Measurements from ENCODE around the gene SNAPIN.

The SNAPIN gene, protein sequence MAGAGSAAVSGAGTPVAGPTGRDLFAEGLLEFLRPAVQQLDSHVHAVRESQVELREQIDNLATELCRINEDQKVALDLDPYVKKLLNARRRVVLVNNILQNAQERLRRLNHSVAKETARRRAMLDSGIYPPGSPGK

DNA sequence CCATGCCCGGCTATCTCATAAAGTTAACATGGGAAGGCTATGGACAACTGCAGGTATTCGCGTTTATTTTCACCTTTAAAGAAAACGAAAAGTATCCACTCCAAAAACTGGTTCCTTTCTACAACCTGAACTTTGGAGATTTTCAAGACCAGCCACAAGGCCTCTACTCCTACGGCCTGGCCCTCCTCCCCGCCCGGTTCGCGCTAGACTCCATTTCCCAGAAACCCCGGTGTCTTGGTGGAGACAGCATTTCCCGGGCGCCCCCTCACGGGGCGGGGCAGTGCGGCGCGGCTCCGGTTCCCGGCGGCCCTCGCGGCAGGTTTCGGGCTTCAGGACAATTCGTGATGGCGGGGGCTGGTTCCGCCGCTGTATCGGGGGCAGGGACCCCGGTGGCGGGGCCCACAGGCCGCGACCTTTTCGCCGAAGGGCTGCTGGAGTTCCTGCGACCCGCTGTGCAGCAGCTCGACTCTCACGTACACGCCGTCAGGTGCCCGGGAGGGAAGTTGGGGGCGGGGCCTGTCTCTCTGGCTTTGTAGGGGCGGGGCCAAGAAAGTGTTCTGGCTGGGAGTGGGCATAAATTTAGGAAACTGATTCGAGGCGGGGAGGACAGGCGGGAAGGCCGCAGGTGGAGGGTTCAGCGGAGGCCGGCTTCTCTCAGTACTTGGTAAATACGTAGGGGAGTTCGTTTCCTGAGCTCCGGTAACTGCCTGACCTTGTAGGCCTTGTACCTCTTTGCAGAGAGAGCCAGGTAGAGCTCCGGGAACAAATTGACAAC is at the start of gene SNAPIN:
Gene SNAPIN, plus strand, starts transcription at position 304 of the 775 bp plus-strand sequence. Its CDS starts 41 bp downstream, at position 345.
- peak; percentile 83 for DNase-seq (ENCODE audit: low spot score)

DNA sequence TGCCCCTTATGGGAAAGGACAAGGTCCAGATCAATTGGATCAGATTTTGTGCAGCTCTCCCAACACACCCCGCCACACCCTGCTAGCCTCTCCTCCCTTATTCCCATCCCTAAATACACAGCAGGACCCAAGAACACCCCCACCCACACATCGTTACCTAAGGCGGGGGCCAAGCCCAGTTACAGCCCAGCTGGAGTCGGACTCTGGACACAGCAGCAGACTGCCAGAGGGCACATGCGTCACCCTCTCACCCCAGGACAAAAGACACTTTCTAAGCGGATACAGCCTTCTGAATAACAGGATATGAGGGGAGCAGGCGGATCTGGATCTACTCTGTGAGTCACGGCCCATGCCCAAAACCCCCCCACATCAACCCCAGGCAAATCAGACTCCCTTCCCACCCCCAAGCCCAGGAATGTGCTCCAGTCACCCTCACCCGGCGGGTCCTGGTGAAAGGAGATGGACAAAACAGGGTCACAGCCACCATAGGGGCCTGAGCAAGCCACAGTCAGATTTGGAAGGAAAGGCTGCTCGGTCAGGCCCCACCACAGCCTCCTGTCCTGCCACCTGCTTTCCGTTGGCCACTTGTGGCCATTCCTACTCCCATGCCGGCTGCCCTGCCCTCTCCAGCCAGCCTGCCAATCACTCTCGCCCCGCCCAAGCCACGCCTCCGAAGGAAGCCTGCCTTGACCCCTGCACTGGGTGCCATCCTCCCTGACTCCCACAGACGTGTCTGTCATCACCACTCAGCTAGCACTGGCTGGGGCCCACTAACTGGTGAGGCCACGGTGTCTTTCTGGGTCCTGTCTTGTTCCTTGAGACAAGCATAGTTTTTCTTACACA is 49.5 kb upstream of the SNAPIN start:
- peak; percentile 96 for DNase-seq (ENCODE audit: low spot score)

DNA sequence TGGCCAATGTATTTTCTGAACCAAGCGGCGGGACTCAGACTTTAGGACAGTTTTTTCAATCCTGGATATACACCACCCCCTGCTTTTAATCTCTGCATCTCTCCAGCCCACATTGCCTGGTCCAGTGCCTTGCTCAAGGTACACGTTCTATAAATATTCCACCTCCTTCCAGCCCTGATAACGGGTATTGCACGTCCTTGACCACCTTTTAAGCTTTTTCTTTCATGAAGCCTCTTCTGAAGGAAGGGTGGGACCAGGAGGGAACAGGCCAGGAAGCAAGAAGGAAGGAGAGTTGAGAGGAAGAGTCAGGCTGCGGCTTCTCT is 49.0 kb upstream of the SNAPIN start:
- DNase-seq (ENCODE audit: low spot score): no peak

DNA sequence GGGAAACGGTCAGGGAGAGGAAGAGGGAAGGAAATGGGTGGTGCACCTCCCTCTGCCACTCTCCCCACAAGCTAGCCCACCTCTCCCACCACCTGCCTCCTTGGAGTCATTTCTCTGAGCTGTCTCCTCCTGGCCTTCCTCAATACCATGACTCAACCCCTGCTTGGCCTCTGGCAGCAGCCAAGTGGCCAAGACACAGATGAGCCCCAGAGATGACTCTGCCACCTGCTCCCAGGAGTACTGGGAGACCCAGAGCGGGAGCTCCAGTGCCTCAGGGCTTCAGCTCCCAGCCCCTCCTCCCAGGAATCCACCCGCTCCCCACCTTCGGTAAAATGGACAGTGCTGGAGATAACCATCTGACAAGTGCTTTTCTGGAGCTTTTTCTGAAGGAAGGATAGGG is 48.2 kb upstream of the SNAPIN start:
- DNase-seq (ENCODE audit: low spot score): peak; percentile 38

DNA sequence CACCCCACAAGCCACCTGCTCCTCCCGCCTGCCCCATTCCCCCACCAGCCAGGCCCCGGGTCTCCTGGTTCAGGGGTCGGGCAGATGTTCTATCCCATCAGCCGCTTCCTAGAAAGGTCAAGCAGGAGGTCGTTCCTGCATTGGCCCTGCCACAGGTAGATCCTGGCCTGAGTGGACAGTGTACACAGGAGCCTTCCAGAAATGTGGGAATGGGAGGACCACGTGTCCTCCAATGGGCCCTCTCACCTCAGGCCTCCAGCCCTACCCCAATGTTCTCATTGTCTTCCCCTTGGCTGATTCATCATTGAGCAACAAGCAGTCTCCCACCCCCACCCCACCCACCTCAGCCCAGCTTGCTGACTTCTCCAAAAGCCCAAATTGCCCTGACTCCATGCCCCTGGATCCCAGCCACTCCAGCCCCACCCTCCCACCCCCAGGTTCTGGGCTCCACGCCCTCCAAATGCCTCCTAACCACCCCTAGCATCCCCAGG is 47.6 kb upstream of the SNAPIN start:
- DNase-seq (ENCODE audit: low spot score): peak; percentile 79

DNA sequence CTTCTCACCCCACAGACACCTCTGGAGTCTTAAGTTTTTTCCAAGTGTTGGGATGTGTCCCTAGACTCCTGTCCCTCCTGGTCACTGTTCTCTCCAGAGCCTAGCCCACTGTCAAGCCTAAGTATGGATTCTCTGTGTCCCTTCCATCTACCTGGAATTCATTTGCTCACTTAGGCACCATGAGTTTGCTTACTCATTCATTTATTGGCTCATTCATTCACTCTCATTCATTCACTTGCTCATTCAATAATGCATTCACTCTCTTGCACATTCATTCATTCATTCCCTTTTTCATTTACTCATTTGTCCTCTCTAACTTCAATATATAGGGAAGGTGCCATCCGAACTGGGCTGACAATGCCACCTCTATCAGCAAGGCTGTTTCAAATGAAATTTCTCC is 47.1 kb upstream of the SNAPIN start:
- peak; percentile 53 for DNase-seq (ENCODE audit: low spot score)

DNA sequence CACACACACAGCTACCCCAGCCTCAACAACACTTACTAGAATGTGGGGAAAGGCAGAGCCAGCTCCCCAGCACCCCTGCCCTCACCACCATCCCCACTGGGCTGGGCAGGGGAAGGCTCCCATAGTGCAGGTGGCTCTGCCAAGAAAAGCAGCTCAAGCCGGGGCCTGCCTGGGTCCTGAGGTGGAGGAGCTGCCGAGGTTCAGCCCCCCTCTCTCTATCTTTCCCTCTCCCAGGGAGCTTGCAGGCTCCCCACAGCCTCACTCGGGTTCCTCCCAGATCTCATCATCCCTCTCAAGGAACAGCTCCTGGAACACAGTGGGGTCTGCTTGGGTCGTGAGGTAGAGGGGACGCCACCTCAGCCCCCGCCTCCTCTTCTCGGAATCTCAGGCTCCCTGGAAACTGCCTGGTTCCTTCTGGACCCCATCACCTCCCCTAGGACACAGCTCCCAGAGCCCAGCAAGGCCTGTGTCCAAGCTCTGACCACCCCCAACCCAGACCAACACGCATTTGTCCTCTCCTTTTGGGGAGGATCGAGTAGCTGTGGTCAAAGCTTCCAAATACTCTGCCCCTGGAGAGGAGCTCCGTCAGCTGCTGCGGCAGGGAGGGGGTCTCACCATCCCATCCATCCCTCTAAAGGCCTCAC is 46.3 kb upstream of the SNAPIN start:
- DNase-seq (ENCODE audit: low spot score): no peak

DNA sequence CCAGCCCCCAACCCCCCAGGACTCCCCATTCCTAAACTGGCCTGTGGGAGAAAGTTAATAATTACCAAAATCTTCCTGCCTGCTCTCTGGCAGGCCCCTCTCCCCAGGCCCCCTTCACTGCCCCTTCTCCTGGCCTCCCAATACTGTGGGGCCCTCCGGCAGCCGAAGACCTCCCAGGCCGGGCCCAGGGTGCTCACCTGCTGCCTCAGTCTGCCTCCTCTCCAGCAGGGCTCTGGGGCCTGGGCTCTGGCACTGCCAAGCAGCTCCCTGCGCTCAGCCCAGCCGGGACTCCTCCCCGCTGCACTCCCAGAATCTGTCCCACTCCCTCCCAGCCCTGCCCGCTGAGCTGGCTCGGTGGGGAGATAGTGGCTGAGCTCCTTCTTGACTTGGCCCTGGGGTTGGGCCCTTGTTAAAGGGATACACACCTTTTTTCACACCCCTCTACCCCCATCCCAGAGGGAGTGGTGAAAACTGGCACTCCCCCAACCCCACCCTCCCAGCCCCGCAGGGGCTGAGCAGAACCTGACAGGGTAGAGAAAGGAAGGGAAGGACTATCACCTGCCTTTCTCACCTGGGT is 45.7 kb upstream of the SNAPIN start, which contains the start of gene S100A16:
Gene S100A16, minus strand, starts transcription at position 383 of the 577 bp plus-strand sequence. CDS start 4,986 bp downstream, outside the sequence.
- peak; percentile 81 for DNase-seq (ENCODE audit: low spot score)

DNA sequence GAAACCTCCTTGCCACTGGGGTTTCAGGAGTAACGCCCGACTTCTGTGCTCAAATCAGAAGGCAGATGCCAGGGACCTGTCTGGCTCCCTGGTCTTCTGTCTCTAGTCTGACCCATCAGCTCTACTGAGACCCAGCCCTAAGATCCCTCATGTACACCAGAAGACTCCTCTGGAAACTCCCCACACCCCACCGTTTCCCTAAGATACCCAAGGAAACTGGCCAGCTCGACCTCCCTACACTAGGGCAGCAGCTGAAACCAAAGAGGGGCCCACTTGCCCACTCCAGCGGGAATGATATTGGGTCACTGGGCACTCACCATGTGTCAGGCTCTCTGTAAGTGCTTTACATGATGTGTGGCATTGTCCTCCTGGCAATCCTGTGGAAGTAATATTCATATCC is 45.1 kb upstream of the SNAPIN start:
- no peak for DNase-seq (ENCODE audit: low spot score)

DNA sequence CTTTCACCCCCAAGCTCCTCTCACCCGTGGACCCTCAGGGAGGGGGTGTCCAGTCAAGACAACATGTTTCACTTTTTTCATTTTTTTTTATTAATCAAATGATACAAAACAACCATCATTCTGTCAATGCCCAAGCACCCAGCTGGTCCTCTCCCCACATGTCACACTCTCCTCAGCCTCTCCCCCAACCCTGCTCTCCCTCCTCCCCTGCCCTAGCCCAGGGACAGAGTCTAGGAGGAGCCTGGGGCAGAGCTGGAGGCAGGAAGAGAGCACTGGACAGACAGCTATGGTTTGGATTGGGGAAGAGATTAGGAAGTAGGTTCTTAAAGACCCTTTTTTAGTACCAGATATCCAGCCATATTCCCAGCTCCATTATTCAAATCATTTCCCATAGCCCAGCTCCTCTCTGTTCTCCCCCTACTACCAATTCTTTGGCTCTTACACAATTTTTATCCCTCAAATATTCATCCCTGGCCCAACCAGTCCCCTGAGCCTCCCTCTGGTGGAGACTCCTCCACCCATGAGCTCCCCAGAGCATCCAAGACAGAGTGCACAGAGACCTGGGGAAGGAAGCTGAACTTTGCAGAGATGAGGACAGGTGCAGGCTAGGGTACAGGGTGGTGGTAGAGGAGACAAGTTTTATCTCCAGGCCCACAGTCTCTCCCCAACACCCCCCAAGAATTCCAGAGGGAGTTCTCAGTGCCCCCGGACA is 44.2 kb upstream of the SNAPIN start:
- DNase-seq (ENCODE audit: low spot score): no peak

DNA sequence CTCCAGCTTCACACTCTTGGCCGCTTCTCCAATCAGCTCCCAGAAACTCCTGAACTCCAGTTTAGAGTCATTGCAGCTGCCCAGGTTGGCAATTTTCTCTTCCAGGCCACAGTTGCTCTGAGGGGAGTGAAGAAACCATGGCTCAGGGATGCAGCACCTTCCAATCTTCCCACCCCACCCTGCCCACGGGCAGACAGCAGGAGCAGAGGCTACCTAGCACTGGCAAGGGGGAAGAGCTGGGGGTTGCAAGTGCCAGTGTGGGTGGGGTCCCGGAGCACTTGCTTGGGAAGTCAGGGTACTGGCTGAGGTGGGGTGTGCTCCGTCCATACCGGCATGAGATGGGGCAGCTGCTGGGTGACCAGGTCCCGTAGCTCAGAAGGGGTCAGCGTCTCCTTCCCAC is 43.6 kb upstream of the SNAPIN start:
- DNase-seq (ENCODE audit: low spot score): no peak

DNA sequence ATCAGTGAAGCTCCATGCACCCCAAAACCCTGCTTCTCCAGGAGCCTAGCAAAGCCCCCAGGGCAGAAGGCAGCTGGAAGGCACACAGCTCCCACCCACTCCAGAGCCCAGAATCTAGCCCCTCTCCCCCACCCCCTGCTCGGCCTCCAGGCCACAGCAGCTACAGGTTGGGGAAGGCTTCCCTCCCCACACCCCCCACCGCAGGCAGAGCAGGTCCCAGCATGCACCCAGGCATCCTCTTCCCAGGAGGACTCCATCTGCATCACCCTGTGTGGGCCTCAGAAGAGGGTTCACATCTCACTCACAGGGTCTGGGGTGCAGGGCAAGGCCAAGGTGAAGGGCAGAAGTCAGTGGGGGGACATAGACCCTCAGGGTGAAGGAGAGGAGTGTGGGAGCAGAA is 43.1 kb upstream of the SNAPIN start:
- no peak for DNase-seq (ENCODE audit: low spot score)

DNA sequence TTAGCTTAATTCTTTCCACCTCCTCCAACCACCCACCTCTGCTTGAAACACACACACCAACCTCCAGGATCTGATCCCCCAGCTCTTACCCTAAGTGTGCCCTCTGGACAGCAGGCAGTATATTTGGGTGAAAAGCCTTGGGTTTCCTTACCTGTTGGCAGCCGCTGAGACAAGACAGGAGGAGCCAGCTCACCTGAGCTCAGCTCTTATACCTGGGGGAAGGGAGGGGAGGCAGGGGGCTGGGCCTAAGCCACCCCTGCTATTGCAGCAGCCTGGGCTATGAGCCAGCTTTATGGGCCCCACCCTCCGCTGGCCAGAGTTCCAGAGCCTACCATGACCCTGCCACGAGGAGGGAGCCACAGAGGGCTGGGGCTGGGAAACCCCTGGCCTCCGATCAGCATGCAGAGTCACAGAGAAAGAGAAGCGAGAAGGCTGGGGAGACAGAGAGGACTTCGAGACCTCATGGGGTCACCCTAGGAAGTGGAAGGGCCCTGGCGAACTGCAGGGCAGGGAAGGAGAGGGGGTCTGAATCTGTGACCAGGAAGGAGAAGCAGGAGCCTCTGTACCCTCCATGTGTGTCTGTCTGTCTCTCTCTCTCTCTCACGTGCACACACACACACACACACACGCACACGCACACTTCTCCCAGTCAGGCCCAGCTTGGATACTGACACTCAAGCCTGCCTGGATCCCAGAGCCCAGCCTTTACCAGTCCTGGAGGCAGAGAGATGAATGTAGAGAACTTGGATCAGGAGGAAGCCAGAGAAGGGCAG is 42.2 kb upstream of the SNAPIN start, which contains the start of gene S100A14:
Gene S100A14, minus strand, starts transcription at position 182 of the 773 bp plus-strand sequence. CDS start 467 bp downstream, outside the sequence.
- no peak for DNase-seq (ENCODE audit: low spot score)

DNA sequence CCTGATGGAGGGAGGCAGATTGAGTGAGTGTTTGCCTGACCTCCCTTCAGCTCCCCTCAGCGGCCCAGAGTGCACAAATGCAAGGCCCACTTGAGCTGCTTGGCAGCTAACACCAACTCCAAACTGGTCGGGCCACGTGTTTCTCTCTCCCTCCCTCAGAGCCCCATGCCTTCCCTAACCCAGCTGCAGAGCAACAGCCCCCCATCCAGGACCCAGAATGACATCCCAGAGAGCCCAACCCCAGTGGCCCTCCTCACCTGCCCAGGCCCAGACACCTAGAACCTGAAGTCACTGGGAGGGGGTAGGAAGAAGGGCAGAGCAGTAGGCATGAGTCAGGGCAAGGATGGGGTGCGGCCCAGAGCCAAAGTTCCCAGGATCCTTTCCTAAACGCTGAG is 41.6 kb upstream of the SNAPIN start:
- DNase-seq (ENCODE audit: low spot score): no peak

DNA sequence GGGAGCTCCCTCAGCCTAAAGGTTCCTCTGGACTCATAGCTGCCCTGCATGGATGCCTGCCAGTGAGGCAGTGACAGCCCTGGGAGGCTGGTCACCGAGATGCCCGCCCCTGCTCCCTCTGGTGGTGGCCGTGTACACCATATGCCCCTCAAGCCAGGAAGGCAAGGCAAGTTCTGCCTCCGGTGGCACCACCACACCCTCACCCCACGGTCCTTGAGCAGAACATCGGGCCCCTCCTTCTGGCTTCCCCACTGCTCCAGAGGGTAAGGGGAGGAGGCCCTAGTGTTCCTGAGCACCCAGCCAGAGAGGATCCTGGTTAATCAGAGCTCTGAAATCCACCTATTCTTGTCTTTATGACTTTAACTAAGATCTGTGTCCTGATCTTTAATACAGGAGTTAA is 40.8 kb upstream of the SNAPIN start:
- DNase-seq (ENCODE audit: low spot score): no peak

DNA sequence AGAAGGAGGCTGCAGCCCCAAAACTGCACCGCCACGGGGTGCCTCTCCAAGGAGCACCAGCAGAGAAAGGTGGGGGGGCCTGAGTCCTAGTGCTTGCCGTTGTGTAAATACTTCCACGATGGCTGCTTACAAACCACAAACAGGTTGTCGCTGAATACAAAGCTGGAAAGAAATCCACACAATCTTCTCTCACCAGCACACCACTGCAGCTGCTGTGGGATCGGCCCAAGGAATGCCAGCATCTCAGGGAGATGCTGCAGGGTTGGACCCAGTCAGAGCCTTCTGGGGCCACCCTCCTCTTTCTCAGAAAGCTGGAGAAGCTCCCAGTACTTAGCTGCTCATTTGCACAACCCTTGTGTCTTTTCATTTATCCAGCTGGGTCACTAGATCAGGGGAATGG is 39.3 kb upstream of the SNAPIN start:
- no peak for DNase-seq (ENCODE audit: low spot score)

DNA sequence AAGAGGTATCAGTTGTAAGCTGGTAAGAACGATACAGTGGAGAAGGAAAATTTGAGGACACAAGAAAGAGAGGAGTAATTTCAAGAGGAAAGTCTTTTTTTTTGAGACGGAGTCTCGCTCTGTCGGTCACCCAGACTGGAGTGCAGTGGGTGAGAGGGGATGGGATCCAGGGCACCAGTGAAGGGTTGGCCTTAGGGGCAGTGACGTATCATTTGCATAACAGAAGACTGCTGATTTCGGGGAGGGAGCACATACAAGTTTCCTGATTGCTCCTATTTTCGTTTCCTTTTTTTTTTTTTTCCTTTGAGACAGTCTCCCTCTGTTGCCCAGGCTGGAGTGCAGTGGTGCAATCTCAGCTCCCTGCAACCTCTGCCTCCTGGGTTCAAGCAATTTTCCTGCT is 35.4 kb upstream of the SNAPIN start:
- no peak for DNase-seq (ENCODE audit: low spot score)

DNA sequence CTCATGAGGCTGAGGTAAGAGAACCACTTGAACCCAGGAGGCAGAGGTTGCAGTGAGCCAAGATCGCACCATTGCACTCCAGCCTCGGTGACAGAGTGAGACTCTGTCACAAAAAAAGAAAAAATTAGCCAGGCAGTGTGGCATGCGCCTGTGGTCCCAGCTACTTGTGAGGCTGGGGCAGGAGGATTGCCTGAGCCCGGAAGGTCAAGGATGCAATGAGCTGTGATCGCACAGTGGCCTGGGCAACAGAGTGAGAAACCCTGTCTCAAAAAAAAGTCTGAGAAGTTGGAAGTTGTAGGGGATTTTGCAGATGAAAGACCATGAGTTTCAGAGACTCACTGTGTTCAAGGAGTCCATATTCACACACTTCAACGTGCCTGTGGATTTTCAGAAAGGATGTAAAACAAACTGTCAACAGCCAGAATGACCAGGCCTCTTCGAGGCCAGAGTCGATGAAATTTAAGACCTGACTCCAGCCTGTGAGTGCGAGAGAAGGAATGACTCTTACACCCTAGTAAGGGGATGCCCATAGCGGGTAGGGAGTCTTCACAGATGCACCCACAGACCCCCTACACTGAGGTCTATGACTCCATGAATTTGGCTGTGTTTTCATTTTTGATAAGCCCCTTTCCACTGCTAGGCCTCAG is 33.4 kb upstream of the SNAPIN start:
- DNase-seq (ENCODE audit: low spot score): no peak

DNA sequence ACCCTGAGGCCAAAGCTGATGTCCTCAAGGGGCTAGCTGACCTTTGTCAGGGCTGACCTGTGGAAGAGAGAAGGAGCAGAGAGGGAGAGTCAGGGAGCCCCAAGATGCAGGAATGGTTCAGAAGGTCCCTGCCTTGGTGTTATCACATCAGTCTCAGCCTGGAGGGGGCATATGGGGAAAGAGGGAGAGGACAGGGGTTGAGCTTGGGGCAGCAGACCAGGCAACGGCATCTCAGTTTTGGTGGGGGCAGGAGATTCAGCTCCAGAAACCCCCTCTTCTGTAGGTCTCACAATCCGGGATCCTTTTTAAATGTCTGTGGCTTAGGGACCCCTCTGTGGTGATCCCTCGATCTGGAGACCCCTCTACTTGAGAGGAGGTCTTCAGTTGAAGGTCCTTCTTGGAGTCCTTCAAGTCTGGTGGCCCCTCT is 32.0 kb upstream of the SNAPIN start:
- no peak for DNase-seq (ENCODE audit: low spot score)
